A673 (cell line): ENCODE measurements around the gene ANXA2R. TPM values are rescaled to one million over a fixed set of nuclear protein-coding genes. Genes with fewer than 3 reads are reported as not detected.

Experiments used
- BruUV-seq: library from RNA; stranded (reverse); fragments of 400-500 nt; replicated peaks from 2 replicates; lab custom pipeline; 2021; lab: Mats Ljungman, UMichigan
- CTCF ChIA-PET: fragments of 300-600 bp; sonication (Branson Sonifier 250); formaldehyde crosslinking; loops from one replicate; lab custom pipeline; 2022; ENCODE audit warnings: antibody characterized with exemption; lab: Charles Lee
- POLR2A ChIA-PET: fragments of 300-600 bp; sonication (Branson Sonifier 250); formaldehyde crosslinking; loops from one replicate; lab custom pipeline; 2022; ENCODE audit warnings: antibody characterized with exemption; ENCODE audit not compliant: low non-redundant PET; lab: Charles Lee
- DNase-seq: peaks from one replicate; pipeline ENCODE4 v3.0.0-alpha.2; 2015; ENCODE audit warnings: low spot score
- H3K27ac ChIP-seq: fragments of 200-600 bp; sonication (generic); 2 replicates; pipeline ENCODE4 v1.5.1; 2016; ENCODE audit warnings: mixed run types, low read depth, mild to moderate bottlenecking, mixed read lengths, antibody characterized with exemption, low read length; ENCODE audit not compliant: poor library complexity, severe bottlenecking
- H3K27me3 ChIP-seq: fragments of 200-600 bp; sonication (generic); replicated peaks from 2 replicates; pipeline ENCODE4 v1.6.1; 2017; ENCODE audit warnings: mixed run types, low read depth, mild to moderate bottlenecking, mixed read lengths, antibody characterized with exemption, low read length; ENCODE audit not compliant: insufficient read depth, poor library complexity
- H3K36me3 ChIP-seq: fragments of 200-600 bp; sonication (generic); 2 replicates; pipeline ENCODE4 v1.6.1; 2016; ENCODE audit warnings: mixed run types, mild to moderate bottlenecking, mixed read lengths, antibody characterized with exemption, low read length; ENCODE audit not compliant: insufficient read depth, poor library complexity, severe bottlenecking
- H3K4me1 ChIP-seq: fragments of 200-600 bp; sonication (generic); 2 replicates; pipeline ENCODE4 v1.6.1; 2017; ENCODE audit warnings: mixed run types, mild to moderate bottlenecking, mixed read lengths, antibody characterized with exemption, low read length; ENCODE audit not compliant: insufficient read depth, poor library complexity, severe bottlenecking
- H3K4me3 ChIP-seq: fragments of 200-600 bp; sonication (generic); 2 replicates; pipeline ENCODE4 v1.5.1; 2016; ENCODE audit warnings: low read depth, mixed run types, mild to moderate bottlenecking, mixed read lengths, low read length; ENCODE audit not compliant: poor library complexity, severe bottlenecking
- H3K9me3 ChIP-seq: fragments of 200-600 bp; sonication (generic); 2 replicates; pipeline ENCODE4 v1.6.1; 2016; ENCODE audit warnings: mixed run types, low read depth, mild to moderate bottlenecking, mixed read lengths, antibody characterized with exemption, low read length; ENCODE audit not compliant: poor library complexity, severe bottlenecking
- CTCF ChIP-seq: fragments of 300-800, 200-600 bp; sonication (generic); conservative IDR thresholded peaks from 2 replicates; pipeline ENCODE4 v1.5.1; 2017; ENCODE audit warnings: low read depth, mild to moderate bottlenecking, antibody characterized with exemption, low read length, moderate library complexity, mixed read lengths
- EZH2 ChIP-seq: fragments of 200-600 bp; sonication (generic); IDR thresholded peaks from 2 replicates; pipeline ENCODE4 v1.6.1; 2017; ENCODE audit warnings: borderline replicate concordance, low read depth, mild to moderate bottlenecking, mixed read lengths, antibody characterized with exemption, low read length; ENCODE audit not compliant: poor library complexity, severe bottlenecking
- intact Hi-C: fragments of 100-400 bp; cut with micrococcal nuclease; formaldehyde crosslinking; loops from one replicate; pipeline ENCODE4 v1.10.0; 2022; ENCODE audit not compliant: unreplicated experiment
- total RNA-seq: library from RNA; stranded (reverse); gene quantifications from 2 replicates; pipeline ENCODE4 v1.2.3, GENCODE V29; 2021

Gene ANXA2R
- total RNA-seq, 1 experiment from 2014 or later: 1.4 TPM

DNA sequence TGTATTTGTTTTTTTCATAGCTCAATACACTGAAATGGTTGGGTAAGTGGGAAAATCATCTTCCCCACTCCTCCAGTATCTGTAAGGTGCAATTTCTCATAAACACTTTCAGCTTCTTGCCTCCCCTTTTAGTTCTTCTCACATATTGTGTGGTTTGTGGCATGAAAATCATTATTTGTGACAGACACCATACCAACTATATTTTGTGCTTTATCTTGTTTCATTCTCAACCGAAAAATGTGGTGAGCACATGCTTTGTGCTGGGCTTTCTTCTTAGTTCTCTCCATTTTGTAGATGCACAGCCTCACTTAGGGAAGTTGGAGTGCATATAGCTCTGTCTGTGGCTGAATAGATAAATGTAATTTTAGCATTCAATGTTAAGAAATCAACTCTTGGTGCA is 6.4 kb upstream of the ANXA2R start:
- CTCF ChIA-PET: interaction anchor here (0.6 kb wide), 1 partner anchor 187 kb away, joined by 6 read pairs; no protein-coding TSS in a partner anchor
- BruUV-seq: no TSS peak
- TF ChIP-seq EZH2: no peak
- TF ChIP-seq CTCF: no peak
- Histone ChIP-seq H3K9me3 (no peaks in the 10 kb centered on the region), H3K27me3 (no peaks in the 10 kb centered on the region), H3K4me1 (peaks cover 22% of the 10 kb centered on the region), H3K4me3 (no peak overlapping the region), H3K27ac (no peak overlapping the region), H3K36me3 (no peaks in the 10 kb centered on the region)
- no peak for DNase-seq
- intact Hi-C loops: no loop called here
- POLR2A ChIA-PET: no interaction called here

DNA sequence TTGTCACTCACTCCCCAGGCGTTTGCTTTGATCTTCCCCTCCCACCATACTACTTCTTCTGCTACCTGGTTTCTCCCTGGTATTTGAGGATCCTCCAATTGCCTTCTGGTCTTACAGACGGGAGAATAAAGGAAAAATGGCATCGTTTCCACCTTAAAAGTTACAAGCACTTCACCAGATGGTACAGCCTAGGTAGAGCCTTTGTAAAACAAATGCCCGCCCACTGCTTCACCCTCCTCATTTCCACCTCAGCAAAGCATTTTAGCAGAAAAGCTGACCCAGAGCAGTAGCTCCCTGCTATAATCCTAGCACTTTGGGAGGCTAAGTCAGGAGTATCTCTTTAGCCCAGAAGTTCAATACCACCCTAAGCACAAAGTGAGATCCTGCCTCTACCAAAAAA is 5.1 kb upstream of the ANXA2R start:
- POLR2A ChIA-PET: interaction anchor here (0.7 kb wide), 1 partner anchor 13 kb away, joined by 3 read pairs; no protein-coding TSS in a partner anchor
- H3K27ac ChIP-seq: no peak overlapping the region

GRCh38 chr5:43044181-43044914 is 4.2 kb upstream of the ANXA2R start:
- H3K27ac ChIP-seq: no peak overlapping the region
- H3K27me3 ChIP-seq: no peaks in the 10 kb centered on the region
- ChIA-PET CTCF (no interaction called here), POLR2A (interaction anchor here (0.7 kb wide), 1 partner anchor 12 kb away, joined by 3 read pairs; no protein-coding TSS in a partner anchor)
- no peak for DNase-seq
- no peaks in the 10 kb centered on the region for H3K9me3 ChIP-seq
- H3K4me1 ChIP-seq: peaks cover 11% of the 10 kb centered on the region
- no TSS peak for BruUV-seq
- no peaks in the 10 kb centered on the region for H3K36me3 ChIP-seq
- intact Hi-C loops: no loop called here
- H3K4me3 ChIP-seq: no peak overlapping the region
- no peak for TF ChIP-seq EZH2
- no peak for TF ChIP-seq CTCF

More for the DNA sequence above, 5.1 kb upstream of the ANXA2R start:
- Histone ChIP-seq H3K4me3 (no peak overlapping the region), H3K4me1 (peaks cover 19% of the 10 kb centered on the region), H3K36me3 (no peaks in the 10 kb centered on the region), H3K9me3 (no peaks in the 10 kb centered on the region), H3K27me3 (no peaks in the 10 kb centered on the region)
- intact Hi-C loops: no loop called here
- no TSS peak for BruUV-seq
- no peak for DNase-seq
- TF ChIP-seq EZH2: no peak
- CTCF ChIA-PET: no interaction called here
